ENCODE measurements around the gene HOPX.
A peak's percentile ranks its signal among the peaks of the same experiment; 100 is the strongest.
"Not testable (repeated sequence)": the region's sequence is repeated elsewhere in the genome, so short reads cannot be mapped to it uniquely, and the experiment has no call there.

Gene HOPX, protein sequence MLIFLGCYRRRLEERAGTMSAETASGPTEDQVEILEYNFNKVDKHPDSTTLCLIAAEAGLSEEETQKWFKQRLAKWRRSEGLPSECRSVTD

DNA sequence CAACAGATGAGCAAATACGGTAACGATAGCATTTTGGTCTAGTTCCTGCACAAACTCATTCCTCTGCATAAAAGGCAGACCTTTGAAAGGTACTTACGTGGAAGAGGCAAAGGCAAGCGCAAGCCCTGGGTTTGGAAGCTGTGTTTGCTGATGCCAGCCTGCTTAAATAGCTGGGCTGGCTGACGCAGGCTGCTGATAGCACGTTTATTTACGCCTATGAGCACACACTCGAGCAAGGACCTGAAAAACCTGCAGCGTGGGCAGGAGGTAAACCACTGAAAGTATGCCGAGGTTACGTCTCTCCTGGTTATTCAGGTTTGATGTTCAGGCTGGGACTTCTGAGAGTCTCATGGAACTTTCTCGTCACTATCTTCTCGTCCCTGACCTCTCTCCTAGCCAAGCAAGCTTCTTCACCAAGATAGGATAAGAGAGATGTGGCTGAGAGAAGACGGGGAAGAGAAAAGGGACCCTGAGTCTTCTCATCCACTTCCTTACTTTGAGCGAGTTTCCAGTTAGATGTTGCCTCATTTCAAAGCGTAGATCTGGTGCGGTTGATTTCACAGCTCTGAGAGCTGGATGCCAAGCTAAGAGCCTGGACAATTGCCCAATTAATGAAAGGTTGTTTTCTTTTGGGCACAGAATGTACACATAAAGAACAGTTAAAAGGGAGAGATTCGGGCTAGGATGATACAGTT lies at the start of gene HOPX:
Gene HOPX (minus strand): TSS at position 139 of the 695 bp plus-strand sequence. CDS start 23,480 bp downstream, outside the sequence.
- peak; percentile 74 to 84 for DNase-seq

DNA sequence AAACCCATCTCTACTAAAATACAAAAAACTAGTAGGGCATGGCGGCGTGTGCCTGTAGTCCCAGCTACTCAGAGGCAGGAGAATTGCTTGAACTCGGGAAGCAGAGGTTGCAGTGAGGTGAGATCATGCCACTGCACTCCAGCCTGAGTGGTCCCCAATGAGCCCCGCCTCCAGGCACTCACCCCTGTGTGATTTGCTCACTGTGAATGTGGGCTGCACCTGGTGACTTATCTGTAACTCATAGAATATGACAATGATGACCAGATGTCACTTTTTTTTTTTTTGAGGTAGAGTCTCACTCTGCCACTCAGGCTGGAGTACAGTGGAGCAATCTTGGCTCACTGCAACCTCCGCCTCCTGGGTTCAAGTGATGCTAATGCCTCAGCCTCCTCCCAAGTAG lies 49.0 kb upstream of the HOPX start:
- no peak for DNase-seq

DNA sequence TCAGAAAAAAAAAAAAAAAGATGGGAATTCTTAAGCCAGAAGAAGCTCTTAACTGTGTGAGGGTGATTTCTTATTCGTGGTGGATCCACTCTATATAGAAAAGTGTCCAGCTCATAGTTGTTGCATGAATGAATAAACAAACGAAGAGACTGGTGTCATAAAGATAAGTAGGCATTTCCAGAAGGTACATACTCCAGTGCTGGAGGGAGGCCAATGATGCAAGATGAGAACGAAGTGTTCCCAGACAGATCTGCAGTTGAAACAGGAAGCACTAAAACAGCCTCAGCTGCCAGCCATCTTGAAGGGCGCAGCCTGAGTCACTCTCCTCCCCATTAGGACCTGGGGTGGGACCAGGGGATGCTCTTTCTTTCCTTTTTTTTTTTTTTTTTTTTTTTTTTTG lies 47.4 kb upstream of the HOPX start:
- no peak for DNase-seq

DNA sequence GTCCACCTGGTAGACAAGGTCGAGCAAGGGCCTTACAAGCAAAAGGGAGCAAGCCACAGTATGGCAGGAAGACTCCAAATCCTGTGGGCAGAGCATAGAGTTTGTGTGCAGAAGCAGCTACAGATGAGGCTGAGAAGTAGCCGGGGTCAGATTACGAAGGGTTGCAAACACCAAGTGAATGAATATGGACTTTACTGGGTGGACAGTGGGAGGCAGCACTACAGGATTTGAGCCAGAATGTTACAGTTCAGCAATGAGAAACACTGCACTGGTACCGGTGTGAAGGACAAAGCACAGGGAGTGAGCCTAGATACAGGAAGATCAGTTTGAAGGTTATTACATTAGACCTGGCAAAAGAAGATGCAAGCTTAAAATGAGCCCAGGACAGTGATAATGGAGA lies 46.1 kb upstream of the HOPX start:
- no peak for DNase-seq

GRCh38 chr4:56726593-56726992 lies 45.5 kb upstream of the HOPX start:
- not testable (repeated sequence) for DNase-seq

- no peak for DNase-seq
Observed at GRCh38 chr4:56723659-56724230, 42.6 kb upstream of the HOPX start.

GRCh38 chr4:56723201-56723605 lies 42.1 kb upstream of the HOPX start:
- peak; percentile 49 to 63 for DNase-seq

- DNase-seq: no peak
Observed at GRCh38 chr4:56708146-56708545, 27.1 kb upstream of the HOPX start.

GRCh38 chr4:56705966-56706365 lies 24.9 kb upstream of the HOPX start:
- DNase-seq: no peak

DNA sequence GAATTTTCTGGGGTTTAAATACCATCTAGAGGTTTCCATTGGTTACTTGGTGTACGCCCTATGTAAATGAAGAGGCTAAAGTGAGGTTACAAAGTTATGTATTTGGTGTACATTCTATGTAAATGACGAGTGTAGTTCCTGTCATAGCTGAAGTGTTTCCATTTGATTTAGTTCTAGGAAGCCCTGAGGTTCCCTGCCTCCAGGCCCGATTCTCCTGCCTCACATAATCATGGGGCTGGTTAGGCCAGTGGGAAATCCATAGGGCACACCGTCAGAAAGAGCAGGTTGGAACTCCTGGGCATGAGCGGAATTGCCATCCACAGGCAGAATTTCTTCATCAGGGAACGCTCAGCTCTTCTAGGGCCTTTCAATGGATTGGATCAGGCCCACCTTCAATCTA lies 24.2 kb upstream of the HOPX start:
- no peak for DNase-seq

DNA sequence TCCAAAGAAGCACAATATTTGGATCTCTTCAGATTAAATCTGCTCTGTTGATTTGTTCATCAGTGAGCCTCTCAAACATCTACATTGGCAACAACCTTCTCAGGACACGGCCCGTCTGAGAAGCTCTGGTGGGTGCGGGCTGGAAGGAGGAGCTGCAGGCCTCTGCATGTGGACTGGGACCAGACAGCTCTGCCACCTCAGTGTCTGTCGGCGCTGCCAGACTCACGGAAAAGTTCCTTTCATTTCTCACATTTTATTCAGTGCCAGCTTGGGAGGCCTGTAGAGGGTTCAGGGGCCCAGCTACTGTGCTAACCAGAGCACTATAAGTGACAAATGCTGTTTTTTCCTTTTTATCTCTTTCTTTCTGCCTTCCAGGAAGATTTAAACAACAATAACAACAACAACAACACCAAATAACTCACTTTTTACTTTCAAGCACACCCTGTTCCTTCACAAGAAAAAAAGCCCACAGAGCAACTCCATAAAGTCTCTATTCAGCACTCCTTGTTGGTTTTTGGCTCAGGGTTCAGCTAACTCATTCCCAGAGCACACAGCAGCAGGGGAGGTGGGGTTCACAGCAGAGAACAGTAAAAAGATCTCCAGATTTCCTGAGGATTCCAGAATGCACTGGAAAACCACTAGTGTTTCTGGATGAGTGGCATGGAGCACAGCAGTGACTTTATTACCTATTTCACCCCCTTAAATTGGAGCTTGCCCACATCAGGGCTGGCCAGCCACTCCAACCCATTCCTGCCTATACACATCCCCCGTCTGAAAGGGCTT lies 23.2 kb upstream of the HOPX start:
- no peak for DNase-seq

- DNase-seq: no peak
Observed at GRCh38 chr4:56703378-56703777, 22.3 kb upstream of the HOPX start.

DNA sequence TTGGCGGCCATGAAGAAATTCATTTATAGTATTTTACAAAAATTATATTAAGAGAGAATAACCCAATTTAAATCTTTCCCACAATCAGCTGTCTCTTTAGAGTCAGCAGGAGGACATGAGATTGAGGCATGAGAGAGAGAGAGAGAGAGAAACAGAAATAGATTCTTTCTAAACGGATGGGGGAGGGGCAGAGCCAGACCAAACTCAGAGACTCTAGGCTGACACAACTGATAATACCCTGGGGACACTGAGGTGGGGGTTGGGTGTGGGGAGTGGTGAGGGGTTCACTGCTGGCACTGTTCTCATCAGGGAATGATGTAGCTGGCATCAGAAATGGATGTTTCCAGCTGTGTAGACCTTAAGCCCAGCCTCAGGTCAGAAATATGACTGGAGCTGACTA lies 20.5 kb upstream of the HOPX start:
- no peak for DNase-seq

GRCh38 chr4:56701161-56701480 lies 20.0 kb upstream of the HOPX start:
- no peak for DNase-seq

DNA sequence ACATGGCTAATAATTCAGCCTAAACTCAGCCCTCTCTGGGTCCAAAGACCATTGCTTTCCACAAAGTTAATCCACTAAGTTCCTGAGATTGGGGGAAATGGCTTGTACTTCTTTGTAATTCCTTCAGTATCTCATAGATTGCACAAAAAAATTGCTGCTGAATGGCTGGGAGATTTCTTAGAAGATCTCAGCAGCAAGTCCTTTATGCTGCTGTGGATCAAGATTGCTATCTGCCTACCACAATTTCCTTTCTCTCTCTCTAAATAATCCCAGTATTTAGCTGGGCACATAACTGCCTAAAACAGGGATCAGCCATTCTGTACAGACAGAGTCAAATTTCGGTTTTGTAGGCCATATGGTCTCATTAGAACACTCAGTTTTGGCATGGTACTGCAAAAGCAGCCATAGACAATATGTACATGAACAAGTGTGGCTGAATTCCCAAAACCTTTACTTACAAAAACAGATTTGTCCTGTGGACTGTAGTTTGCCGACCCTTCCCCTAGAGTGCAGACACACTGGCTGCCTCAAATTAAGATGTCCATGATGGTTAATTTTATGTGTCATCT lies 18.5 kb upstream of the HOPX start:
- DNase-seq: no peak

DNA sequence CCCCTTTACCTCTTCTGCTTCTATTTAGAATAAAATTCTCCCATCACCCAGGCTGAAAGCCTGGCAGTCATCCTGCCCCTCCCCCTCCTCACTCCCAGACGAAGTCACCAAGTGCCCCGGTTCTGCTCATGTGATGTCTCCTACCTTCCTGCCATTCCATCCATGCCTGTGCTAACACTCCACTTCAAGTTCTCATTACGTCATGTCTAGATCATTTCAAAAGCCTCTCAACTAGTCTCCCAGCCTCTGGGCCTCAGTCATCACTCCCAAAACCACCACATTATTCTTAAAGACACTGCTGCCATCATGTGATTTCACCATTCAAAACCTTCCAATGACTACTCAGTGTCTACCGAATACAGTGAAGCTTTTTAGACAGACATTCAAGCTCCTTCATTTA lies 17.2 kb upstream of the HOPX start:
- DNase-seq: no peak

DNA sequence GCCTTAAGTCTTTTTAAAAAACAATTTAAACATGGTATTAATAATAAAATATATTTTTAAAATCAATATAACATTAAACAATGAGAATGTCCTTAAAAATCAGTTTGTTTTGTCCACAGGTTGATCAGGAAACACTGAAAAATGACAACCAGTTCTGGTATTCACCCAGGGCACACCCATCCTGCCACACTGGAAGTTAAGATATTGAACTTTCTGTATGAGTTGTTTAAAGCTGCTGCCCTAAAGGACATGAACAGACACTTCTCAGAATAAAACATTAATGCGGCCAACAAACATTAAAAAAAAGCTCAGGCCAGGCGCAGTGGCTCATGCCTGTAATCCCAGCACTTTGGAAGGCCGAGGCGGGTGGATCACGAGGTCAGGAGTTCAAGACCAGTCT lies 15.0 kb upstream of the HOPX start:
- no peak for DNase-seq

DNA sequence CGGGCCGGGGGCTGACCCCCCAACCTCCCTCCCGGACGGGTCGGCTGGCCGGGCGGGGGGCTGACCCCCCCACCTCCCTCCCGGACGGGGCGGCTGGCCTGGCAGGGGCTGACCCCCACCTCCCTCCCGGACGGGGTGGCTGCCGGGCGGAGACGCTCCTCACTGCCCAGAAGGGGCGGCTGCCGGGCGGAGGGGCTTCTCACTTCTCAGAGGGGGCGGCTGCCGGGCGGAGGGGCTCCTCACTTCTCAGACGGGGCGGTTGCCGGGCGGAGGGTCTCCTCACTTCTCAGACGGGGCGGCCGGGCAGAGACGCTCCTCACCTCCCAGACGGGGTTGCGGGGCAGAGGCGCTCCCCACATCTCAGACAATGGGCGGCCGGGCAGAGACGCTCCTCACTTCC lies 12.4 kb upstream of the HOPX start:
- DNase-seq: not testable (repeated sequence)

- DNase-seq: no peak
Observed at GRCh38 chr4:56692576-56692975, 11.5 kb upstream of the HOPX start.

DNA sequence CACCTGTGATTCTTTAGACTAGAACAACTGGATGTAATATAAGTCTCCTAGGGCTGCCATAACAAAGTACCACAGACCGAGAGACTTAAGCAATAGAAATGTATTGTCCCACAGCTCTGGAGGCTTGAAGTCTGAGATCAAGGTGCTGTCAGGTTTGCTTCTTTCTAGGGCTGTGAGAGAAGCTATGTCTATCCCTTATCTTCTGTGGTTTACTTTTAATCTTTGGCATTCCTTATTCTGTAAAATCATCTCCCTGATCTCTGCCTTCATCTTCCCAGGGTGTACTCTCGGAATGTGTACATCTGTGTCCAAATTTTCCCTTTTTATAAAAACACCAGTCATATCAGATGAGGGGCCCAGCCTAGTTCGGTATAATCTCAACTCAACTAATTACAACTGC lies 10.3 kb upstream of the HOPX start:
- no peak for DNase-seq

- DNase-seq: no peak
Observed at GRCh38 chr4:56690393-56690792, 9.3 kb upstream of the HOPX start.

DNA sequence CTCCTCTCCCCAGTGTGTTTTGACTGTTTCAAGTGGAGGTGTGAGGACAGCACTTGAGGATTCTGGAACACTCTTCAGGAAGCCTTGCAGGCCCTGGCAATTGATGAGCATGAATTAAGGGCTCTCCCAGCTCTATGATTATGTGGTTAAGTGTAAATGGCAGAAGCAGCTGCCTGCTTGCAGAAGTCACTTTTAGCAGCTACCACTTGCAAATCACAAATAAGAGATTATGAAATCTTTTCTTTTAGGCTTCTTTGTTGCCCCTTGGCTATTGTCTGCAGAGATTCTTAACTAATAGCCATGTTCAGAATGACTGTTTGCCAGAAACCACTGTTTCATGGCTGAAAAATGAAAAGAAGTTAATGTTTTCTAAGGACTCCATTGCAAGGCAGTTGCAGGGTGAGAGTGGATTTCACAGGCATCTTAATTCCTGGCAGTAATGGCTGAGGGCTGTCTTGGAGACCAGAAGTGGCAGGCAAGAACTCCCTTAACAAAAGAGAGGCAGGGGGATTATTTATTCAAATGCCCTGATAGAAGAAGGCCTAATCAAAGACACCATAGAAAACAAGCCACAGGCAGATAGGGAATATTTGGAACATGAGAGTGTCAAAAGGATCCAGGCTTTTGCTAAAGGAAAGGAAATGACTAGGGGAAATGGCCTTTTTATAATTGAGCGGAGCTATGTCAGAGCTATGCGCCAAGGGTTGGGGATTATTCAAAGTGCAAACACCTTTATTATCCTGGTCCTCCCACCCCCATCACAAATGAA lies 8.3 kb upstream of the HOPX start:
- DNase-seq: no peak

- DNase-seq: no peak
Observed at GRCh38 chr4:56688094-56688647, 7.1 kb upstream of the HOPX start.
